CD4-positive, alpha-beta T cell treated with Interleukin-17A for 4 hours (primary cell): ENCODE results near the gene TBX4.
"Not testable (repeated sequence)": the region's sequence is repeated elsewhere in the genome, so short reads cannot be mapped to it uniquely, and the experiment has no call there.

ENCODE experiments used
- DNase-seq: peaks from one replicate; pipeline ENCODE4 v3.0.0-alpha.2; 2020; ENCODE audit warnings: mixed read lengths

TBX4 gene

DNA sequence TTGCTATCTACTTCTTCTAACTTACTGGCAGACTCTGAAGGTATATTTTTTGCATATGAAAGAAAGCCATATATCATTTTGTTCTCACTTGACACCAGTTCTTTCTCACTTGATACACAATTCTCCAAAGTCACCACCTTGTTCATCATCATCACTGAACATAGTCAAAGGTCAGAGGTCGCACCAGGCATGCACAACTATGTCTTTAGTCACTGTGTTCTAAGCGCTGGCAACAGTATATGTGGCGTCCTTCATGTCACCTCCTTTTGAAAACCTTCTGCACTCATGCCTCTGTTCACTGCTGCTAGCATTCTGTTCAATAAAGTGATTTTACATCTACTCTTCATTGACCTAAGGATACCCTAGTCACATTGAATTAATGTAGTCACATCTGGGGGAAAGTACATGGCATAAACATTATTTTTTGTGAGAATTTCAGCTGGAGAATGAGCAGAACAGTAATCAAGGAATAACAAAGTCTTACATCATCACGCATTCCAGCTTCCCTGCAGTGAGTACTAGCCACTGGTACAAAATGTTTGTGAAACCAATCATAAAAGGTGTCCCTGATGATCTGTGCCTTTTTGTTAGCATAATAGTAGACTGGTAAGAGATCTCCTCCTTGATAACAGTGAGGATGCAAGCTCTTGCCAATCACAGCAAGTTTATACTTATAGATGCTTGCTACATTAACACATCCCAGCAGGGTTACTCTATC is 20.5 kb upstream of the TBX4 start:
- no peak for DNase-seq

- no peak for DNase-seq
These were observed 15.9 kb upstream of the TBX4 start for GRCh38 chr17:61436273-61436672.

DNA sequence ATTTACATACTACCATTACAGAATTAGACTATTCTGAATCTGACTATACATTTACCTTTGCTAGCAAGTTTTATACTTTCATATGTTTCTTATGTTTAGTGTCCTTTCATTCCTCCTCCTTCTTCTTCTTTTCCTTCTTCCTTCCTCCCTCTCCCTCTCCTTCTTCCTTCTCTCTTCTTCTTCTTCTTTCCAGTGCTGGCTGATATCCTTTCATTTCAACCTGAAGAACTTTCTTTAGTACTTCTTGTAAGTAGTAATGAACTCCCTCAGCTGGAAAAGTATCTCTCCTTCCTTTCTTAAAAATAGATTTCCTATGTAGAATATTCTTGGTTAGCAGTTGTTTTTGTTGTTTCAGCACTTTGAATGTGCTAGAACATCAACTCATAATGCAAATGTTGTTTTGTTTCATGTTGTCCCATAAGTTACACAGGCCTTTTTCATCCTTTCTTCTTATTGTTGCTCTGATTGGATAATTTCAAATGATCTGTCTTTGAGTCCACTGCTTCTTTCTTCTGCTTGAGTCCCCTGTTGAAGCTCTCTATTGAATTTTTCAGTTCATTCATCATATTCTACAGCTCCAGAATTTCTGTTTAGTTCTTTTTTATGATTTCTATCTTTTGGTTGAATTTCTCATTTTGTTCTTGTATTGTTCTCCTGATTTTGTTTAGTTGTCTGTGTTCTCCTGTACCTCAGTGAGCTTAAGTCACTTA is 15.1 kb upstream of the TBX4 start:
- no peak for DNase-seq

DNA sequence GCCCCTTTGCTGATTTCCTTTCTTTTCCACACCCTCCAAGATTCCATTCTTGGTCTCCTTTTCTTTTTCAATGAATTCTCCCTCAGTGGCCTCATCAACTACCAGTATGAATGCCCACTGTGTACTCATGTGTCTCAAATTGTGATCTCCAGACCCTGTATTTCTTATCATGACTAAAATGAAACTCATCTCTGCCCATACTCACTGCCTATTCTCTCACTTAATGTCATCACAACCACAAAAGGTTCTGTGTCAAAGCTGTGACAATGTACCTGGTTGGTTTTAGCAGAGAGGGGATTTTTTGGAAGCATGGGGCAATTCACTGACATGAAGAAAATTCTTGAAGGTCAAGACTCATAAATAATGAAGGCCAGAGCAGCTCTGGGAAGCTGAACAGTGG is 11.5 kb upstream of the TBX4 start:
- no peak for DNase-seq

GRCh38 chr17:61441507-61441906 is 10.7 kb upstream of the TBX4 start:
- DNase-seq, result not testable (repeated sequence)

GRCh38 chr17:61442136-61442775 is 10.0 kb upstream of the TBX4 start:
- no peak for DNase-seq

DNA sequence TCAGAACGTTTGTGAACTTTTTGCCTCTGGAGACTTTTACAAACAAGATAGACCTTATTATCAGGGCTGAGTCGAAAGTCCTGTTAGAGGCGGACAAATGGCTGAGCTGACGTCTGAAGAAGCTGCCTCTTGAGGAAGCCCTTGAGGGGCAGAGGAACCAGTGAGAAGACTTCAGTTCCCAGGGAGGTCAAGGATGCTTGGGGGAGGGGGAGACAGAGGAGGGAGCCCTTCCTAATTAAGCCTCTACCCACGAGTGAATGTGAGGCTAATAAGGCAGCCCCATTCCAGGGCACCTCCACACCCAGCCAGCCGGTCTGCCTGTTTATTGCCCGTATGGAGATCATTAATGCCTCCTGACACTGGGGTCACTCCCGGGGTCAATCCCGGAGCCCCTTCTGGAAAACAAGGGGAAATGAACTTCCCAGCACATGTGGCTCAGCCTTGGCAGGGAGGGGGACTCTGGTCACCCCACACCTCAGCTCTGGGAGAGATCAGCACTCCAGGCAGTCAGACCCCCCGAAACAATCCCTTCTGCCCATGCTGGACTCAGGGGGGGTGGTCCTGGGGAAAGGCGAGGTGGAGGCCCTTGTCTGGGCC is 9.2 kb upstream of the TBX4 start:
- DNase-seq, result no peak

GRCh38 chr17:61443475-61443882 is 8.7 kb upstream of the TBX4 start:
- DNase-seq, result no peak

DNA sequence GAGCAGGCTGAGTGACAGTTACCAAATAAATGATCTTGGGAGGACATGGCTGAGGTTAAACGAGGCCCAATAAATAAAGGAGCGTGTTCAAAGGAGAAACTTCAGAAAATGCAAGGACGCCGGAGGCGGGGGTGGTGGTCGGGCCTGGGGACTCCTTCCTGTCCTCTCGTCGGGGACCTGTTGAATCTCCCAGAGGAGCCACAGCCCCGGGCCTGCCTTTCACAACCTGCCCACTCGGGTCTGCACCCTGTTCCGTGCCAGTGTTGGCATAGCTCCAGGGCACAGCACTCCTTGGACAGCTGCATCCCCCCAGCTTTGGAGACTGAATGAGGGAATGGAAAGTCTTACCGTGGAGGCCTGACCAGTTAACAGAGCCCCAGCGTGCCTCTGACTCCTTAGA is 8.1 kb upstream of the TBX4 start:
- DNase-seq, result no peak

DNA sequence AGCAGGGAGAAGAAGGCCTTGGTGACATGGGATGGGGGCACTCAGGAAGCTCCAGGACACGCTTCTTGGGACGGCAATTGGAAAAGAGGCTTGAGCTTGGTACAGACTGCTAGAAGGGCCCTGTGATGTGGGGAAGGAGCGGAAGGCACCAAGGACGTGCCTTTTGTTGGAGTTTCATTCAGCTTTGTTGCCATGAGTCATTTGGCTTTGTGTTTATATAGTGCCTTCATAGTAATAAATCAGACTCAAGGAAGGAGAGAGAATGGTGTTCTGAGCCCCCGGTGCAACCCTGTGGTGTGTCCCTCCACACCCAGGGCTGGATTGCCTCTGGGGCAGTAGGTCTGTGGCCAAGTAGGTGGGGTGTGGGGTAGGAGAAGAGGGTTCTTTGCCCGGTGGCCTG is 7.4 kb upstream of the TBX4 start:
- no peak for DNase-seq

DNA sequence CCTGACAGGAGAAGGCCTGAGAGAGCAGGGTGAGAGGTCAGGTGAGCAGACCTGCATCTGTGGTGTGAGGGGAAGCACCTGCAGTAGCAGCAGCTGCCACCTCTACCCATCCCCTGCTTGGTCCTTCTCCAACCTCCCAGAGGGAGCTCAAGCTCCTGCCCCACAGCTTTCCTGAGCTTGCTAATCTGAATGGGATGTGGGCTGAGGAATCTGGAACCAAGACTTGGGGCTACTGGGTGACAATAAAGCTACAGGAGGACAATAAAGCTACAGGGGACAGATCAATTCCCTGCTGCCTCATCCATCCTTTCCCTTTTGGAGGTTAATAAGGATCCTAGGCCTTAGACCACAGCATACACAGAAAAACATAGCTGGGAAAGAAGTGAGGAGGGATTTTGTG is 4.9 kb upstream of the TBX4 start:
- DNase-seq, result no peak

- no peak for DNase-seq
These were observed 4.2 kb upstream of the TBX4 start for GRCh38 chr17:61448042-61448441.

DNA sequence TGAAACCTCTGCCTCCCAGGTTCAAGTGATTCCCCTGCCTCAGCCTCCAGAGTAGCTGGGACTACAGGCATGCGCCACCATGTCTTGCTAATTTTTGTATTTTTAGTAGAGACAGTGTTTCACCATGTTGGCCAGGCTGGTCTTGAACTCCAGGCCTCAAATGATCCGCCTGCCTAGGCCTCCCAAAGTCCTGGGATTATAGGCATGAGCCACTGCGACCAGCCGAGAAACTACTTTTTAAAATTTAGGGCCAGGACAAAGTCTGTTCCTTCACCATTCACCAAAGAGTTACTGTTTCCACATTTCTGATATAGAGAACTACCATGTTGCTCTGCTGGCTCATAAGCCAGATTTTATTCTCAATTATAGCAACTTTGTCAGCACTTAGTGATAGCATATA is 3.1 kb upstream of the TBX4 start:
- DNase-seq, result not testable (repeated sequence)

- DNase-seq, result no peak
These were observed 2.2 kb upstream of the TBX4 start for GRCh38 chr17:61449707-61450640.

GRCh38 chr17:61450641-61451537 is 1.3 kb upstream of the TBX4 start:
- no peak for DNase-seq

DNA sequence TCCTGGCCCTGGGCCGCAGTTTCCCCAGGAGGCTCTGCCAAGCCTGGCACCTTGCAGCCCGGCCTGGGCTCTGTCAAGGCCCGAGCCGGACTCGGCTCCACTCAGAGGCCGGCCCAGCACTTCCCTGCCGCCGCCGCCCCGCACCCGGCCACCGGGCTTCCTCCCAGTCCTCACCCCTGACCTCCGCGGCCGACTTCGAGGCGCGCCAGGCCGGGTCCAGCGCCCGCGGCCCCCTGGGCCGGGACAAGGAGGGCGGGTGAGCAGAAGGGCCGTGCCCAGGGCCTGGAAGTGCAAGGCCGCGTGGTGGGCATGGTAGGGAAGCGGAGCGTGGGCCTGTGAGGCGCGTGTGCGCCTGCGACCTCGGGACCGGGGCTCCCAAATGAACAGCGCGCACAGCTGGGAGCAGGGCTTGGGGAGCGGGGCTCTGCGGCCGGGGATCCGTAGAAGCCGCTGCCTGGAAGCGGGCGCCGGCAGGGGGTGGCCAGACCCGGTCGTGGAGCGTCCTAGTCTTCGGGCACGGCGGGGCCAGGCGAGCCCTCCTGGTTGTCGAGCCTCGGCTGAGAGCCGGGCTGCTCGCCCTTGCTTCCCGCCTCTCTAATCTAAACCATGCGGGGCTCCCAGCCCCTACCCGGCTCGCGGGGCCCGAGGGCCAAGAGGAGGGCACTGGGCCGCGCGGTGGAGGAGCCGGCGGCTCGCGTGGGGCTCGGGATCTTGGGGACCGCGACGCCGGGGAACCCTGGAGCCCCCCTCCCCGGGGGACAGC is 503 bp upstream of the TBX4 start:
- no peak for DNase-seq

DNA sequence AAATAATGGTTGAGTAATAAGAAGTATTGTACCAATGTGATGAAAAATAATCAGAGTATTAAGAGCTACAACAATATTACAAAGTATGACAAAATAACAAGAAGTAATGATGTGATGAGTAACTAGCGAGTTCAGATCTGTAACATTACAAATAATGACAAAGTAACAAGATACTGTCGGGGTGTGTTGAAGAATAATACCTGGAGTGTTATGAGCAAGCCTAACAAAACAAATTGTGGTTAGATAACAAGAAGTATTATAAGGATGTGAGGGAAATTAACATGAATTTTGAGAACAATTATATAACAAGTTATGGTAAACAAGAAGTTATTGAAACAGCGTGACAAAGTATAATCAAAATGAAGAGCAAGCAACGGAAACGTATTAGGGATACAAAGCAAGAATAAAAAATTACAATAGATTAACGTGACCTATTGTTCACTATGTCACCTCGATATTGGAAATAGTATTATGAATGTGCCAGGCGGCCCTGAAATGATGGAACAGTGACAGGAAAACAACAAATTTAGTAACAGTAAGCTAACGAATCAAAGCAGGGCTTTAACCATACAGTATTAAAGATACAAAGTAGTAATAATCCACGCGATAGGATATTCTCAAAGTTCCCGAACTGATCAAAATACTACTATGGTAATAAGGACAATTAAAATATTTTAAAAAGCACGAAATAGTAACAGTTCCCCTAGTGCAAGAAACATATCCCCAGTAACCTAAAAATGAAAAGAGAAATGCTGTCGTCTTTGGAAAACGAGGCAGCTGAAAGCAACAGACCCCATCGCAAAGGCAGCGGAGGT is 1.6 kb downstream of the TBX4 start:
- DNase-seq, result no peak

DNA sequence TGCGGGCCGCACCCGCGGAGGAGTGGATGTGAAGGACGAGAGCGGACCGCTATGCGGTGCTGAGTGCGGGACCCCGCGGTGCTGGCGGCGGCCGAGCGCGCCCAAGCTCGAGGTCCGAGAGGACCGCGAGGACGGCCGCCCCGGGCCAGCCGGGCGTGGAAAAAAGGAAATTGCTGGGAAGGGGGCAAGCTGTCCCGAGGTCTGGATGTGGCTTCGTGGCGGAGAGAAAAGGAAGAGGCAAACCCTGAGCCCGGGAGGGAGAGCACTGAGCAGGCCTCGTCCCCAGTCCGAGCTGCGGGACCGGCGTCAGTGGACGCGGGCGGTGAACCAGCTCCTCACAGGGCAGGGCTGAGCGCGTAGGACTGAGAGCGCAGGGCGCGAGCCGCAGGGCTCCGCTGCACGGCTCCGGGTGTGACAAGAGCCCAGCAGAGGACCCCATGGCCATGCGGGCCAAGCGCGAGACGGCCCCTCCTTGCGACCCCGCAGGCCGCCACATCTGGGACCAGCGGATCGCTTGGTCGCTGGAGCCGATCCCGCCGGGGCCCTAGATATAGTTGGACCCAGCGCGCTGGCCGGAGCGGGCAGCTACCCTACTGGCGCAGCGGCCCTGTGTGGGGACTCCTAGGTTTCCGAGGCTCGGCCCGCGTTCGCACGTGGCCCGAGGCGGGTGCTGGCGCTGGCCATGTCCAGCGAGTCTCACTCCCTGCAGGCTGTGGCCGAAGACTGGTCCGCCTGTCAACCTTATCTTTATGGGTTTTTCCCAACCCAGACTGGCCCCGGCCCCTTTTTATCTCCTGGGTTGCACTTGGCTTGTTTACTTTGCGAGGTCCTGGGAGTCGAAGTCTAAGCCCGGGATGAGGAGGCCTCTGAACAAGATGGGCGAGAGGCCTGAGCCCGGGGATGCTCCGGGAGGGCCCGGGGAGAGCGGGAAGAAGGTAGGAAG is 2.4 kb downstream of the TBX4 start:
- no peak for DNase-seq
